GM18520 (cell line): ENCODE data around the gene DCN.
"Not testable (repeated sequence)": the region's sequence is repeated elsewhere in the genome, so short reads cannot be mapped to it uniquely, and the experiment has no call there.

Source experiments
- ATAC-seq: cut with Tn5 transposase; IDR thresholded peaks from one replicate; pipeline ENCODE4 v1.9.1; 2021; ENCODE audit not compliant: unreplicated experiment

DCN gene, protein sequence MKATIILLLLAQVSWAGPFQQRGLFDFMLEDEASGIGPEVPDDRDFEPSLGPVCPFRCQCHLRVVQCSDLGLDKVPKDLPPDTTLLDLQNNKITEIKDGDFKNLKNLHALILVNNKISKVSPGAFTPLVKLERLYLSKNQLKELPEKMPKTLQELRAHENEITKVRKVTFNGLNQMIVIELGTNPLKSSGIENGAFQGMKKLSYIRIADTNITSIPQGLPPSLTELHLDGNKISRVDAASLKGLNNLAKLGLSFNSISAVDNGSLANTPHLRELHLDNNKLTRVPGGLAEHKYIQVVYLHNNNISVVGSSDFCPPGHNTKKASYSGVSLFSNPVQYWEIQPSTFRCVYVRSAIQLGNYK

DNA sequence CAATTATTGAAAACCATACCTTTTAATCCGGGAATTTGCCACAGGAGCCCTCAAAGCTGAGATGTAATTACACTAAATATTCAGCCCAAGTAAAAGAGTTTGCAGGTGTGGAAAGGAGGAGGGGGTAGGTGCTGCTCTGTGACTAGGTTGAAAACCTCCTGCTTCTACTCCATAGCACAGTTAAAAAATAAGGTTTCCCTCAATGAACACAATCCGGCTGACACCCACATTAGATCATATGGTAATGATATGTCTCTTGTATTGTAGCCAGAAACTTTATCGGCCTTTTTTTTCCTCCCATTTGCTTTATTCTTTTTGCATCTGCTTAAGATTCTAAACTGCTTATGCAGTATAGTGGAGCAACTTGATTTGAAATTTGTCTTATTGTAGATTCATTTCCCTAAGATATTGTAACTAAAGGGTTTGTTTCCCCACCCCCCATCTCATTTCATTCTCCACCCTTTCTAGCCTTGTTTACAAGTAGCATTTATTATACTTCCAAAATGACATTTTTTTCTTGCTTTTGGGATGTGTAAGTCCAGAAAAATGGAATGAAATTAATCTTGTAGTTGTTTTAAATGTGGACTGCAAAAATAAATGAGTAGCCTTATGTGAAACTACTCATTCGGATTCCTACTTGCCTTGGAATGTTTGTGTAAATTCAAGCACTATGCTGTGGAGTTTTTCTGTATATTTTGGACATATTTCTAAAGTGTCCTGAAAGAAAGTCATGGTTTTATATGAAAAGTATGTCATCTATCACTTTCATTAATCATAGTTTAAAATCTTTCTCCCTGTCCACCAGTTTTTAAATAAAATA, at the start of gene DCN:
Gene DCN, minus strand, starts transcription at position 182 of the 820 bp plus-strand sequence. CDS start 4,265 bp downstream, outside the sequence.
- no peak for ATAC-seq

DNA sequence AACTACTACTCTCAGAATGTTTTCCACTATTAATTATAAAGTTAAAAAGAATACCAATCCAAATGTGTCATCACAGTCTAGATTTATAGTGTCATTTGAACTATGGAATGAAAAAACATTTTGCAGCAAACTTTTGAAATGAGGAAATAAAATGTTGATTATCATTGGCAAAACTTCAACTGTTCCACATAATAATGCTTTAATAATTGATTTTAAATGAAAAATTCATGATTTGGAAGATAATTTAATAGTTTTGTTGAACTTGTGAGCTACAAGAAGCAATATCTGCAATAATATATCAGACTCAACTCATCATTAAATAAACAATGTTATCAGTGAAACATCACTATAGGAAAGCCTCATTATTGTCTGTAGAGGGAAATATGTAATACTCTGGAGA, 48.2 kb upstream of the DCN start:
- ATAC-seq, result no peak

- no peak for ATAC-seq
Observed at GRCh38 chr12:91226951-91227350, 44.3 kb upstream of the DCN start.

DNA sequence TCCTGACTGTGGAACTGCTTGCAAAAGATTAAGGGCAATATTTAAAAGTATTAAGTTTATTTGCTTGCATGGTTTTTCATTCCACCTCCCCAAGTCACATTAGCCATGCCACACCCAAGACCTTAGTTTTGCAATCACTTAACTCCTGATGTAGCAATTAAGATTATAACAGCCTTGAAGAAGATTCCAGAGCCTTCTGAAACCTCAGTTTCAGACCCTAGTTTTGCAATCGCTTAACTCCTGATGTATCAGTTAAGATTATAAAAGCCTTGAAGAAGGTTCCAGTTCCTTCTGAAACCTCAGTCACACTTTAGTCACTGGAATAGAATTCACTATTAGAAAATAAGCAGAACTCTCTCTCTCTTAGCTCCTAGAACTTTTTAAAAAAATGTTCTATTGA, 42.7 kb upstream of the DCN start:
- ATAC-seq, result no peak

DNA sequence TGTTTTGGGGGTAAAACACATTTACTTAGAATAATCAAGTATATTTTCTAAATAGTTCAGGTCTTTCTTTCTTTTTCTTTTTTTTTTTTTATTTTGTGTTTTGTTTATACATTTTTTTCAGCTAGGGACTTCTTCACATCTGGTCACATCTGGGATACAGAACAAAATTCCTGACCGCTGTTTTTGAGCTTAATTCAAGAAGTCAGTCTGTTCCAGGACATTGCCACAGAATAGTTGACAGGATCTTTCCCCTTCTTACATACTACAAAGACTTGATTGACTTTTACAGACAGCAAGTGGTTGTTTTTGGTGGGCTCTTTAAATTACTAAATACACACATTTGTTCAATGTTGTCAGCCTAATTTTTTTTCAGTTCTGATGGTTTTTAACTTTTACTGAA, 41.8 kb upstream of the DCN start:
- ATAC-seq, result no peak

GRCh38 chr12:91222746-91223145, 40.1 kb upstream of the DCN start:
- no peak for ATAC-seq

- ATAC-seq, result no peak
Observed at GRCh38 chr12:91219919-91220318, 37.3 kb upstream of the DCN start.

GRCh38 chr12:91219511-91219910, 36.9 kb upstream of the DCN start:
- no peak for ATAC-seq

DNA sequence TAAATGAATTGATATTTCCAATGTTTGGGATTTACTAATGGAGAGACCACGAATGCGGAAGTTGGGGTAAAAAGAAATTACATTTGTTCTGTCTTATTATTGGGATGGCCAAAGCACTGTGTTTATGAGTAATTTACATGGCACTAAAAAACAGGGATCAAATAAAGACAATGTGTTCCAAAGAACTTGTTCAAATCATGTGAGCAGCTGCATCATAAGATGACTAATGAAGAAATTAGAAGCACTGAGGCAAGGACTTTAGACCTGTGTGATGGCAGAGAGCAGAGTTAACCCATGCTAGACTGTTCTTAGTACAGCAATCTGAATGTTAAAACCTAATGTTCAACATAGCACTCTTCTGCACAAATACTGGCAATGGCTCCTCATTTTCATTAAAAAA, 34.3 kb upstream of the DCN start:
- no peak for ATAC-seq

DNA sequence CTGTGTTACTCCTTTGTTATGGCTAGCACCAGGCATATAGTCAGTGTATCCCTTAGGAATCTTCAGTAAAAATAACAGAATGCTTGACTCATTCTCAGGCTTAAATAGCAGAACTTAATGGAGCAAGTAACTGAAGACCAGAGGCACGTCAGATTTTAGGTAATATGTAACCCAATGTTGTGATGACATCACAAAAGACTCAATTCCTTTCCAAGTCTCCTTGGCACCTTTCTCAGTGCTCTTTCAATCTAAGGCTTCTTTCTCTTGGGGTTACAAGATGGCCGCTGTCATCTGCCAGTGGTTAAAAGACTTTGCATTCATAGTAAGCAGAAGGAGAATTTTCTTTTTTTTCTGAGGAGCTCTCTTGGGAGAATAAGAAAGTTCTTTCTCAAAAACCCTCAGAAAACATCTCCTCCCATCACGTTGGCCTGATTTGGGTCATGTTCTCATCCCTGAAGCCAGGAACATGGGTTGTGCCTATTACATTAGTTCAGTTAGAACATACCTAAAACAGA, 33.4 kb upstream of the DCN start:
- ATAC-seq, result no peak

- ATAC-seq, result no peak
Observed at GRCh38 chr12:91211866-91212265, 29.2 kb upstream of the DCN start.

DNA sequence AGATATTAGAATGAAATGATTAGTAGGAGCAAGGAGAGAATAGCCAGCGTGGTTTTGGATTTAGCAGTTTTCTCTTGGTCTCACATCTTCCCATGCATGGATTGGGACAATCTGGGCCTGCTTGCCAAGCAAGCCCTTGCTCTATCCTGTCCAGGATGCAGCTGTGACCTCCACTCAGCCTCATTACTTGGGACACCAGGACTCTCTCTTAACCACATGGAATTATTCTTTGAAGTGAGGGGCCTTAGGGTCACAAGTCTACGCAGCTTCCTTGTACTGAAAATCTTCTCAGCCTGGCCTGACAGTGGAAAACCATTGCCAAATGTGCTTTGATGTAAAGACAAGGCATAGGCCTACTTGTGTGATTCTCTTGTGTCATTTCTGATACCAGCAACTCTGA, 28.0 kb upstream of the DCN start:
- ATAC-seq, result no peak

GRCh38 chr12:91210144-91210543, 27.5 kb upstream of the DCN start:
- ATAC-seq, result no peak

DNA sequence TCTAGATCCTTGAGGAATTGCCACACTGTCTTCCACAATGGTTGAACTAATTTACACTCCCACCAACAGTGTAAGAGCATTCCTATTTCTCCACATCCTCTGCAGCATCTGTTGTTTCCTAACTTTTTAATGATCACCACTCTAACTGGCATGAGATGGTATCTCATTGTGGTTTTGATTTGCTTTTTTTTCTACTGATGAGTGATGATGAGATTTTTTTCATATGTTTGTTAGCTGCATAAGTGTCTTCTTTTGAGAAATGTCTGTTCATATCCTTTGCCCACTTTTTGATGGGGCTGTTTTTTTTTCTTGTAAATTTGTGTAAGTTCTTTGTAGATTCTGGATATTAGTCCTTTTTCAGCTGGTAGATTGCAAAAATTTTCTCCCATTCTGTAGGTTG, 24.7 kb upstream of the DCN start:
- ATAC-seq, result not testable (repeated sequence)

DNA sequence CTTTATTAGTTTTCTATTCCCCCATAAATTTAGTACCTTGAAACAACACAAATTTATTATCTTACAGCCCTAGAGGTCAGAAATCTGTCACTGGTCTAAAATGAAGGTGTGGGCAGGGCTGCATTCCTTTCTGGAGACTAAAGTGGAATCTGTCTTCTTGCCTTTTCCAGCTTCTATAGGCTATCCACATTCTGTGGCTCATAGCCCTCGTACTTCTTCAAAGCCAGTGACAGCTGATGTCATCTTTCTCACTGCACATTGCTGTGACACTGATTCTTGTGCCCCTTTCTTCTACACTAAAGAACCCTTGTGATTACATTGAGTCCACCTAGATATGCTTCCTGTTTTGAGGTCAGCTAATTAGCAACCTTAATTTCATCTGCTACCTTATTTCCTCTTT, 23.2 kb upstream of the DCN start:
- ATAC-seq, result no peak

- ATAC-seq, result no peak
Observed at GRCh38 chr12:91204421-91204820, 21.8 kb upstream of the DCN start.

- no peak for ATAC-seq
Observed at GRCh38 chr12:91203610-91204009, 21.0 kb upstream of the DCN start.

DNA sequence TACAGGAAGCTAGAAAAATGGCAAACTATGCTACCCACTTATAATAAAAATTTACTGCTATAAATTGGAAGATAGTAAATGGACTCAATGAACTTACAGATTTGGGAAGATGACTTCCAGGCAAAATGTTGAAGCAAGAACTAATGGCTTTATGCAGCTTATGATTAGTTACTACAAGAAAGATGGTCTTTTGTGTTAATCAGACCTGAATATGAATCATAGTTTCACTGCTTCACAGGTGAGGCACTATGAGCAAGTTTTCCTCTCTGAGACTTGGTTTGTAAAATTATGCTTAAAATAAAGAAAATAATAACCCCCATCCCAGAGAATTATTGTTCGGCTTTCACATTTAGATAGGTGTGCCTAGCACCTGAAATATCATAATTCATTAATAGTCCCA, 19.8 kb upstream of the DCN start:
- ATAC-seq, result no peak

- ATAC-seq, result no peak
Observed at GRCh38 chr12:91196436-91196835, 13.8 kb upstream of the DCN start.

- no peak for ATAC-seq
Observed at GRCh38 chr12:91194500-91194899, 11.9 kb upstream of the DCN start.

- ATAC-seq, result no peak
Observed at GRCh38 chr12:91191513-91192111, 9.0 kb upstream of the DCN start.

DNA sequence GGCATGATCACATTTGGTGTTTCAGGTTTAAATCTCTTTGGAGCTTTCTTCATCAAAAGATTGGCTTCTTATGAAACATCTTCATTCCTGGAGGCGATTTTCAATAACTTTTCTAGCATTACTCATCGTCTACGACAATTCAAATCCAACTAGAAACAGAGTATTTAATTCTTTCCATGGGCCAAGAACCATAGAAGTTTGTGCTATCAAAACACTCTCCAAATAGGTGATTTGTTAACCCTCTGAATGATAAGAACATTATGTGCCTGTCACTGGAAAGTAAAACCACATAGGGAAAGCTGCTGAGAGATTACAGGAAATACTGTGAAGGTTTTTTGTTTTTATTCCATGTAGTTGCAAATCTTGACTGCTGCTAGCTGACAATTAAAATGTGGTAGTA, 6.9 kb upstream of the DCN start:
- no peak for ATAC-seq
